Karpas-422 (cell line): Measurements from ENCODE around the gene RSKR. TPM values are rescaled to one million over a fixed set of nuclear protein-coding genes. Genes with fewer than 3 reads are reported as not detected.
"Not testable (repeated sequence)": the region's sequence is repeated elsewhere in the genome, so short reads cannot be mapped to it uniquely, and the experiment has no call there.

Experiments
- DNase-seq: peaks from one replicate; pipeline ENCODE4 v3.0.0-alpha.2; 2015
- H2AFZ ChIP-seq: fragments of 200-600 bp; sonication (generic); 2 replicates; pipeline ENCODE4 v1.6.1; 2014; ENCODE audit warnings: antibody characterized with exemption, low read length, mixed read lengths
- H3K27ac ChIP-seq: fragments of 200-600 bp; sonication (generic); 2 replicates; pipeline ENCODE4 v1.5.1; 2014; ENCODE audit warnings: mild to moderate bottlenecking, low read length, moderate library complexity
- H3K27me3 ChIP-seq: fragments of 200-600 bp; sonication (generic); 2 replicates; pipeline ENCODE4 v1.6.1; 2014; ENCODE audit warnings: low read length, mixed read lengths
- H3K36me3 ChIP-seq: fragments of 200-600 bp; sonication (generic); 2 replicates; pipeline ENCODE4 v1.6.1; 2014; ENCODE audit warnings: low read length, mixed read lengths; ENCODE audit not compliant: insufficient read depth
- H3K4me1 ChIP-seq: fragments of 200-600 bp; sonication (generic); 2 replicates; pipeline ENCODE4 v1.6.1; 2014; ENCODE audit warnings: mild to moderate bottlenecking, low read length, mixed read lengths
- H3K4me2 ChIP-seq: fragments of 200-600 bp; sonication (generic); 2 replicates; pipeline ENCODE4 v1.6.1; 2014; ENCODE audit warnings: low read length, low read depth, mild to moderate bottlenecking; ENCODE audit not compliant: poor library complexity, severe bottlenecking
- H3K4me3 ChIP-seq: fragments of 200-600 bp; sonication (generic); 2 replicates; pipeline ENCODE4 v1.5.1; 2014; ENCODE audit warnings: mild to moderate bottlenecking, antibody characterized with exemption, low read length, mixed read lengths
- H3K79me2 ChIP-seq: fragments of 200-600 bp; sonication (generic); 2 replicates; pipeline ENCODE4 v1.6.1; 2014; ENCODE audit warnings: mild to moderate bottlenecking, low read length, mixed read lengths
- H3K9ac ChIP-seq: fragments of 200-600 bp; sonication (generic); 2 replicates; pipeline ENCODE4 v1.6.0; 2014; ENCODE audit warnings: low read length
- H3K9me2 ChIP-seq: fragments of 200-600 bp; sonication (generic), shearing (Covaris generic); replicated peaks from 2 replicates; pipeline ENCODE4 v1.6.0; 2014; ENCODE audit warnings: mild to moderate bottlenecking, low read length, moderate library complexity; ENCODE audit not compliant: insufficient read depth
- H3K9me3 ChIP-seq: fragments of 300-700, 200-600 bp; sonication (generic); 2 replicates; pipeline ENCODE4 v1.6.1; 2014; ENCODE audit warnings: low read length, mixed read lengths
- H4K20me1 ChIP-seq: fragments of 200-600 bp; sonication (generic); 2 replicates; pipeline ENCODE4 v1.6.1; 2014; ENCODE audit warnings: mild to moderate bottlenecking, antibody characterized with exemption, low read length, low read depth; ENCODE audit not compliant: insufficient read depth
- total RNA-seq: library from RNA; depleted of rRNA; stranded (reverse); fragments of >200 nt; shearing (Covaris generic); gene quantifications from 2 replicates; pipeline ENCODE4 v1.2.3, GENCODE V29; 2014; ENCODE audit warnings: low replicate concordance

RSKR gene
- total RNA-seq, 1 experiment from 2014 or later, result 33.5 TPM

GRCh38 chr17:28618464-28618863 lies 4.5 kb upstream of the RSKR start:
- no peak overlapping the region for H3K9ac ChIP-seq
- peaks cover 6% of the 10 kb centered on the region; the same call in 1 of the 2 replicates for H3K79me2 ChIP-seq
- H3K9me3 ChIP-seq, result no peaks in the 10 kb centered on the region
- no peak overlapping the region for H3K27ac ChIP-seq
- H3K9me2 ChIP-seq, result no peaks in the 10 kb centered on the region
- H3K4me2 ChIP-seq, result no peak overlapping the region
- no peak overlapping the region for H2AFZ ChIP-seq
- H3K27me3 ChIP-seq, result no peaks in the 10 kb centered on the region
- peaks cover 2% of the 10 kb centered on the region for H3K4me1 ChIP-seq
- no peak overlapping the region for H3K4me3 ChIP-seq
- no peak for DNase-seq
- H3K36me3 ChIP-seq, result peaks cover 72% of the 10 kb centered on the region; the same call in 1 of the 2 replicates
- 0 out of 2 replicates have a peak, but pooled peaks cover 5% of the 10 kb centered on the region for H4K20me1 ChIP-seq

- Histone ChIP-seq H3K27ac (no peak overlapping the region), H3K9me3 (no peaks in the 10 kb centered on the region), H4K20me1 (0 out of 2 replicates have a peak, but pooled peaks cover 5% of the 10 kb centered on the region), H2AFZ (no peak overlapping the region), H3K79me2 (0 out of 2 replicates have a peak, but pooled peaks cover 3% of the 10 kb centered on the region), H3K4me2 (no peak overlapping the region), H3K36me3 (peaks cover 70% of the 10 kb centered on the region), H3K27me3 (no peaks in the 10 kb centered on the region), H3K4me1 (no peaks in the 10 kb centered on the region; the same call in 1 of the 2 replicates), H3K9me2 (no peaks in the 10 kb centered on the region), H3K9ac (no peak overlapping the region), H3K4me3 (no peak overlapping the region)
- DNase-seq, result no peak
These were observed 2.3 kb upstream of the RSKR start for GRCh38 chr17:28616281-28616680.

- H3K4me2 ChIP-seq, result no peak overlapping the region
- H3K9me2 ChIP-seq, result no peaks in the 10 kb centered on the region
- no peaks in the 10 kb centered on the region for H3K9me3 ChIP-seq
- H3K4me3 ChIP-seq, result no peak overlapping the region
- H3K4me1 ChIP-seq, result no peaks in the 10 kb centered on the region; the same call in 1 of the 2 replicates
- H3K36me3 ChIP-seq, result peaks cover 62% of the 10 kb centered on the region
- no peak overlapping the region for H3K27ac ChIP-seq
- 0 out of 2 replicates have a peak, but pooled peaks cover 5% of the 10 kb centered on the region for H4K20me1 ChIP-seq
- no peaks in the 10 kb centered on the region for H3K27me3 ChIP-seq
- DNase-seq, result no peak
- H2AFZ ChIP-seq, result no peak overlapping the region
- H3K9ac ChIP-seq, result no peak overlapping the region
- no peaks in the 10 kb centered on the region for H3K79me2 ChIP-seq
These were observed 1.4 kb upstream of the RSKR start for GRCh38 chr17:28615260-28615940.

GRCh38 chr17:28612936-28613872 lies 781 bp downstream of the RSKR start:
- peak; percentile 77 for DNase-seq
- Histone ChIP-seq H2AFZ (no peak overlapping the region), H3K27me3 (no peaks in the 10 kb centered on the region), H3K4me1 (no peaks in the 10 kb centered on the region; the same call in 1 of the 2 replicates), H4K20me1 (0 out of 2 replicates have a peak, but pooled peaks cover 5% of the 10 kb centered on the region), H3K9me2 (no peaks in the 10 kb centered on the region), H3K36me3 (peaks cover 50% of the 10 kb centered on the region), H3K27ac (no peak overlapping the region), H3K79me2 (no peaks in the 10 kb centered on the region), H3K9ac (no peak overlapping the region), H3K4me2 (no peak overlapping the region), H3K9me3 (no peaks in the 10 kb centered on the region), H3K4me3 (no peak overlapping the region)

- Histone ChIP-seq H4K20me1 (0 out of 2 replicates have a peak, but pooled peaks cover 5% of the 10 kb centered on the region), H3K4me2 (no peak overlapping the region), H3K36me3 (peaks cover 54% of the 10 kb centered on the region), H3K79me2 (no peaks in the 10 kb centered on the region), H3K4me3 (no peak overlapping the region), H3K4me1 (no peaks in the 10 kb centered on the region; the same call in 1 of the 2 replicates), H3K9me3 (no peaks in the 10 kb centered on the region), H3K9me2 (no peaks in the 10 kb centered on the region), H3K27ac (no peak overlapping the region), H2AFZ (no peak overlapping the region), H3K9ac (no peak overlapping the region), H3K27me3 (no peaks in the 10 kb centered on the region)
- no peak for DNase-seq
These were observed 1.5 kb downstream of the RSKR start for GRCh38 chr17:28612531-28612930.

GRCh38 chr17:28610376-28610775 lies 3.6 kb downstream of the RSKR start:
- Histone ChIP-seq H3K79me2 (no peaks in the 10 kb centered on the region), H2AFZ (no peak overlapping the region), H3K9ac (no peak overlapping the region), H3K4me1 (no peaks in the 10 kb centered on the region; the same call in 1 of the 2 replicates), H3K4me2 (no peak overlapping the region), H3K4me3 (no peak overlapping the region), H4K20me1 (0 out of 2 replicates have a peak, but pooled peaks cover 5% of the 10 kb centered on the region), H3K27ac (no peak overlapping the region), H3K36me3 (peaks cover 38% of the 10 kb centered on the region), H3K27me3 (no peaks in the 10 kb centered on the region), H3K9me2 (no peaks in the 10 kb centered on the region), H3K9me3 (no peaks in the 10 kb centered on the region)
- DNase-seq, result no peak

- not testable (repeated sequence) for H3K79me2 ChIP-seq, H3K4me2 ChIP-seq, H3K9me2 ChIP-seq, DNase-seq, H4K20me1 ChIP-seq, H3K27me3 ChIP-seq, H3K4me3 ChIP-seq, H2AFZ ChIP-seq, H3K27ac ChIP-seq, H3K9ac ChIP-seq, H3K9me3 ChIP-seq
- H3K4me1 ChIP-seq, result peaks cover 28% of the 10 kb centered on the region
- peaks cover 13% of the 10 kb centered on the region for H3K36me3 ChIP-seq
These were observed 10.0 kb downstream of the RSKR start for GRCh38 chr17:28604031-28604430.
